DMS79 treated with DMSO at 0.1 percent for 48 hours (cell line): ENCODE measurements around the gene PIP4P1.
"Not testable (repeated sequence)": the region's sequence is repeated elsewhere in the genome, so short reads cannot be mapped to it uniquely, and the experiment has no call there.

Experiments used
- DNase-seq: peaks from one replicate; lab custom pipeline; 2025; lab: John Stamatoyannopoulos, UW

The PIP4P1 gene

GRCh38 chr14:20476776-20477175, 15.5 kb upstream of the PIP4P1 start:
- no peak for DNase-seq

DNA sequence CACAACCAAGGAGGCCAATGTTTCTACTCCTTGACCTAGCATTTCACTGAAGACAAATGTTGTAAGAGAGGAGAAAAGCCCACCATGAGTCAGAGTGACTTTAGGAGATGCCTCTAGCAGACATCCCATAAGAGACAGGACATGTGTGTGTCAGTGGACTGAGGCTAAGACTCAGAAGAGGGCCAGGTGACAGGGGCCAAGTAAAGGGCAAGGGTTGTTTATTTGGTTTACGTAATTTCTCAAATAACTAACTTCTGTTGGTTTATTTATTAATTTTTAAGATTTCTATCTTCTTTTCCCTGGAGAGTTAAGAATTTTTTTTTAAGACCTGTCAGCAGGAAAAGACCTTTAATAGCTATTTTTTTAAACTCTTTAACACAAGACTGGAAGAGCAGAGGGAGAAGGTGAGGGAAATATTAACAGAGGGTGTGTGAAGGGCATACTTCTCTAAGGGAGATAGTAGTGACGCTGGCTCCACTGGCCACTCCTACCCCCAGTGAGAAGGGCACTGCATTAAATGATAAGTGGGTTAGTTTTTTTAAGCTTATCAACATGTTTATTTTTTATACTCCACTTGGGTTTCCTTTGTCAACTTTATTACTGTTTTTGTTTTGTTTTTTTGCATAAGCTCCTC, 11.4 kb upstream of the PIP4P1 start:
- DNase-seq, result no peak

- no peak for DNase-seq
Measured at GRCh38 chr14:20470603-20470901, 9.3 kb upstream of the PIP4P1 start.

DNA sequence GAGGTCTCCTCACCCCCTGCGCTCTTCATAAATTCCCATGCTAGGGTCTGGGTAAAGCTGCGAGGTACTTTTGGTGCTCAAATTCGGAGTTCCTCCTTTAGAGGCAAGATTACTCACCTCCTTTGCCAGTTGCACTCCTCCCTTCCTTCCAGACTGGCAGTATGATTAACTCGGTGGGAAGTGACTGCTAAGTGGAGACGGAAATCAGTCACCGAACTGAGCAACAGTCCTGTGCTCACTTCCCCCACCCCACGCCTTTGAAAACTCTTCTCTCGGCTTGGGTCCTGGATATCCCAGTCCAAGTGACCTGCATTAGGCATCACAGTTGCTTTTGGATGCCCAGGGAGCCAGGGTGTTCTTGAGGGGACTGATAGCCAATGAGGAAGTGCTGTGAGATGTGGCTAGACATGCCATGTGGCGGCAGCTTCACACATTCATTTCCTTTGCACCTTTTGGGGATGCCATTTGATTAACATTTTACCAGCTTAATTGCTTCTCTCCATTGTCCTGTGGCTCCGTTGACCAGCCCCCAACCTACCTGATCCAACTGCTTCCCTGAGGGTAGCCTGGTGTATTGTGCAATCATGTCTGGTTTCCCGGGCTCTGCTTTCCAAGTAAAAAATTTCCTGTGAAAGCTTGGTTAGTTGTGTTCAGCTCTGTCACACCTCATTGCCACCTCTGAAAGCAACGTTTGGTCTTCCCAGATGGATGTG, 8.8 kb upstream of the PIP4P1 start:
- peak; percentile 78 for DNase-seq

DNA sequence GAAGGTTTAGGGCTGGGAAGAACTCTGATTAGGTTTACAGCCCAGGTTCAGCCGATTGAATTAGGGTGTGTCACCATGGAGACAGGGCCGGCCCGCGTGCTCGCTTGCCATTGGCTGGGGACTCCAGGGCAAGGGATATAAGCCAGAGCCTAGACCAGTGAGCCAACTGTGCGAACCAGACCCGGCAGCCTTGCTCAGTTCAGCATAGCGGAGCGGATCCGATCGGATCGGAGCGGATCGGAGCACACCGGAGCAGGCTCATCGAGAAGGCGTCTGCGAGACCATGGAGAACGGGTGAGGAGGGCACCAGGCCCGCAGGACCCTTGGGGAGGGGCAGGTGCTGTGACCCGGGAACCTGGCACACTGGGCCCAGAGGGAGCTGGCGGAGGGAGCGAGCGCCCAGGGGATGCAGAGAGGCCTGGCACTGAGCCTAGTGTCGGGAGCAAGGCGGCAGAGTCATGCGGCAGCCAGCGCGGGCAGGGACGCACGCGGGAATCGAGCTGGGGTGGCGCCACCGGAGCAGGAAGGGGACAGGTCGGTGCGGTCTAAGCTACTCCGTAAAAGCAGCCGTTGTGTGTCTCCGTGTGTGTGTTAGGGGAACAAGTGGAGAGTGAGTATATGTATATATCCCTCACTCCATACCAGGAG, 8.1 kb upstream of the PIP4P1 start, which contains the start of gene PNP:
Gene PNP, plus strand, starts transcription at position 165 of the 648 bp plus-strand sequence. Its CDS starts 119 bp downstream, at position 284.
- peak; percentile 96 for DNase-seq

GRCh38 chr14:20468764-20469241, 7.6 kb upstream of the PIP4P1 start:
- DNase-seq, result peak; percentile 75

GRCh38 chr14:20460458-20461224, 593 bp downstream of the PIP4P1 start:
- peak; percentile 37 for DNase-seq

- no peak for DNase-seq
Measured at GRCh38 chr14:20458031-20458789, 3.0 kb downstream of the PIP4P1 start.

DNA sequence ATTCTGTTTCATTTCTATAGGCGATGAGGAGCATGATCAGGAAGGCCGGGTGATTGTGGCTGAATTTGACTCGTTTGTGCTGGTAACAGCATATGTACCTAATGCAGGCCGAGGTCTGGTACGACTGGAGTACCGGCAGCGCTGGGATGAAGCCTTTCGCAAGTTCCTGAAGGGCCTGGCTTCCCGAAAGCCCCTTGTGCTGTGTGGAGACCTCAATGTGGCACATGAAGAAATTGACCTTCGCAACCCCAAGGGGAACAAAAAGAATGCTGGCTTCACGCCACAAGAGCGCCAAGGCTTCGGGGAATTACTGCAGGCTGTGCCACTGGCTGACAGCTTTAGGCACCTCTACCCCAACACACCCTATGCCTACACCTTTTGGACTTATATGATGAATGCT, 4.3 kb downstream of the PIP4P1 start:
- no peak for DNase-seq

DNA sequence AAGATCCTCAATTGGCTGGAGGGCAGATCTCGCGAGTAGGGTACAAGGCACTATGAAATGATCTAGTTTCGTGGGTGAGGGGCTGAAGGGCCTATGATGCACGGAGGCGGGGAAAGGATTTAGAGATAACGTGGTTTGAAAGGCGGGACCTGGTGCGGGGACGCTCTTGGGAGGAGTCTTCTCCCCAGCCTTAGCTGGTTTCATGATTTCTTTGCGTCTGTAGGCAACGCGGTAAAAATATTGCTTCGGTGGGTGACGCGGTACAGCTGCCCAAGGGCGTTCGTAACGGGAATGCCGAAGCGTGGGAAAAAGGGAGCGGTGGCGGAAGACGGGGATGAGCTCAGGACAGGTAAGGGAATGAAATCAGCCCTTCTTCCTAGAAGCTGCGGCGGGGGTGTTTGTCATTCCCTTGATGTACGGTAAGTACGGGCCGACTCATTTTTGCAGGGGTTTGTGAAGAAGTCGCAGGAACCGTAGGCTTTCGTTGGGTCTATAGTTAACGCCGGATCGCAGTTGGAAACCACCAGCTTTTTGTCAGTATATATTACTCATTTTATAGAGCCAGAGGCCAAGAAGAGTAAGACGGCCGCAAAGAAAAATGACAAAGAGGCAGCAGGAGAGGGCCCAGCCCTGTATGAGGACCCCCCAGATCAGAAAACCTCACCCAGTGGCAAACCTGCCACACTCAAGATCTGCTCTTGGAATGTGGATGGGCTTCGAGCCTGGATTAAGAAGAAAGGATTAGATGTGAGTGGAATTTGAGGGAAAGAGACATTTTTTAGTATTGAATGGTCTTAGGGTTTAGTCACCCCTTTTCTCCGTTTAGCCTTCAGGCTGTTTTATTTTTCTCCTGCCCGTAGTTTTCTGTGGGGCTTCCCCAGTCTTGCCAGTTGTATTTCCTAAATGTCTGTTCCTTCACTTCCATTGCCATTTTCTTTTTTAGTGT, 5.6 kb downstream of the PIP4P1 start:
- no peak for DNase-seq

GRCh38 chr14:20454516-20455354, 6.5 kb downstream of the PIP4P1 start, which contains the start of the genes APEX1 and OSGEP:
TSS of gene APEX1 (plus strand) at chr14:20455226. CDS start at chr14:20455646, 420 bp downstream.
TSS of gene OSGEP (minus strand) at chr14:20454812. CDS start at chr14:20454683, 129 bp downstream.
- peak; percentile 100 for DNase-seq

GRCh38 chr14:20452831-20453230, 8.4 kb downstream of the PIP4P1 start:
- not testable (repeated sequence) for DNase-seq

DNA sequence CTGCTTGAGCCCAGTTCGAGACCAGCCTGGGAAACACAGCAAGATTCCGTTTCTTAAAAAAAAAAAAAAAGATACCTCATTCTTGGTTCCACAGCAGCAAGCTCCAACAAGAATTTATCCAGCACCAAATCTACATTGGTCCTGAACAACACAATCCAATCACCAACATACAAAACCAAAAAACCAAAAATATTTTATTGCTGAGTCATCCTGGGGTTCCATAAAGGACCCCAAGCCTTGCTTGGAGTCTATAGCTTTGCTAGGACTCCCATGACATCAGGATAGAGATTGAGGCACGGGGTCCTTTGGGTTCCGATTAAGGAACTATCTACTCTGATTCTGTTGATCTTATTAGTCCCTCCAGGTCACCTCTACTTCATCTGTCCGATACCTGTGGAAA, 14.3 kb downstream of the PIP4P1 start:
- no peak for DNase-seq

DNA sequence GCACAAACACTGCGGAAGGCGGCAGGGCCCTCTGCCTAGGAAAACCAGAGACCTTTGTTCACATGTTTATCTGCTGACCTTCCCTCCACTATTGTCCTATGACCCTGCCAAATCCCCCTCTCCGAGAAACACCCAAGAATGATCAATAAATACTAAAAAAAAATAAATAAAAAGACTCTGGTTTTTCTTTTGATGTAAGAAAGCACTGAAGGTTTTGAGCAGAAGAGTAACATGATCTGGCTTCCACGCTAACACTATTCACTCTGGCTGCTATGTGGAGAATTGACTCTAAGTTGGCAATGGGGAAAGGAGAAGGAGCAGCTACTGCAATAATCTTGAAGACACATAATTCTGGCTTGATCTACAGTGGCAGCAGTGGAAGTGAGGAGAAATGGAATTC, 17.6 kb downstream of the PIP4P1 start:
- peak; percentile 27 for DNase-seq

DNA sequence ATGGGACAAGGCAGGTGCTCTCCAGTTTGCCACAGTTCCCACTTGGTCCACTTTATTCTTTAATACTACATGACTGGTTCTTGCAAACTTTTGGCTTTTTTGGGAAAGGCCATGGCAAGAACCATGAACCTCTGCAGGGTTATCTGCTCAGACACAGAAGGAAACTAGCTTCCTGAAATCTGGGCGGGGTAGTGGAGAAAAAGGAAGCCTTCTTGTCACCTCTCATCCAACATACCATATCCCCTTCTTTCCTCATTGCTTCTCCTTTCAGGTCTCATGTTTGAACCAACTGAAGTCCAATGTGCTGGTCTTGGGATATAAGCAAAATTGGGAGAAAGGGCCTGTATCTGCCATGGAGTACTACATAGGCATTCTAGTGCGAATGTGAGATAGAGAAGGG, 19.8 kb downstream of the PIP4P1 start:
- no peak for DNase-seq

- no peak for DNase-seq
Measured at GRCh38 chr14:20440882-20441281, 20.4 kb downstream of the PIP4P1 start.

- DNase-seq, result no peak
Measured at GRCh38 chr14:20440465-20440864, 20.8 kb downstream of the PIP4P1 start.

DNA sequence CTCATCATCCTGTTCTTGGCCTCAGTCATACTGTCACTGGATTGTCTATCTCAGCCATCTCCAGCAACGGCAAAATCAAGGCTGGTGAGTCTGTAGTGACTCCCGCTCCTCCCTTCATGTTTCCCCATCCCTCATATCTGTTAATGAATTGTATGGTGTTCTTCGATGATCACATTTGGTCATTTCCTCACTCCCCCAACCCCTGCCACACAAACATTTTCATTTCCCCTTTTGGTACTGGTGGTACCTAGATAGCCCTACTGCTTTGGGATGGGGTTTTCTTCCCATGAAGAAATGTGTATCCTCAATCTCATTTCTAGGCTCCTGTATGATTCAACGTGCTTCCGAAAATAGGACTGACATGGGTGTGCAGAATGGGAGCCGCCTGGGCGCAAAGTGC, 22.6 kb downstream of the PIP4P1 start:
- DNase-seq, result no peak

DNA sequence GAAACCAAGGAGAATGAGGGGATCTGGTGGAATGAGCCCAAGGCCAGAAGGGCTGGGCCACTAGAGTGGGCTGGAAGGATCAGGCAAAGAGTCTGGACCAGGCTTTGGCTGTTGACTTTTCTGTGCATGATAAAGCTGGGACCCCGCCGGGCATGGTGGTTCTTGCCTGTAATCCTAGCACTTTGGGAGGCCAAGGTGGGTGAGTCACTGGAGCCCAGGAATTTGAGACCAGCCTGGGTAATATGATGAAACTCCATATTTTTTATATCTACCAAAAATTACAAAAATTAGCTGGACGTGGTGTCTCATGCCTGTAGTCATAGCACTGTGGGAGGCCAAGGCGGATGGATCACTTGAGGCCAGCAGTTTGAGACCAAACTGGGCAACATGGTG, 24.9 kb downstream of the PIP4P1 start:
- no peak for DNase-seq
